Left colon (tissue), 2 donors: ENCODE measurements around the gene TENT5A. TPM values are rescaled to one million over a fixed set of nuclear protein-coding genes. Genes with fewer than 3 reads are reported as not detected.

Source experiments
- ATAC-seq: fragments of 200-7000 bp; cut with Tn5 transposase; one replicate; pipeline ENCODE4 v1.9.1; 2020; ENCODE audit warnings: mild to moderate bottlenecking, moderate library complexity
- DNase-seq, 2 donors: peaks; one replicate each; pipeline ENCODE4 v3.0.0-alpha.2; 2020
- intact Hi-C, 2 donors: fragments of 100-400 bp; cut with DNase I in 1 of 2; cut with micrococcal nuclease in 1 of 2; formaldehyde crosslinking; loops; one replicate each; pipeline versions ENCODE4 v1.11.2 to v1.14.0; 2022; cut with DNase I, micrococcal nuclease
- total RNA-seq, 2 donors: library from RNA; stranded (reverse); fragmentation: NEBNext Ultra II Directional; extraction: Animal tissue kit (Norgen Biotek cat#: 25700); gene quantifications; one replicate each; pipeline ENCODE4 v1.2.1, GENCODE V29; 2021
- donor health status: DM: no; HTN: no; CAD: no.
- donor health status: DM: yes; HTN: yes; CAD: no.

The TENT5A gene
- total RNA-seq, 2 donors from 2014 or later, result 26.3 to 29.3 TPM

DNA sequence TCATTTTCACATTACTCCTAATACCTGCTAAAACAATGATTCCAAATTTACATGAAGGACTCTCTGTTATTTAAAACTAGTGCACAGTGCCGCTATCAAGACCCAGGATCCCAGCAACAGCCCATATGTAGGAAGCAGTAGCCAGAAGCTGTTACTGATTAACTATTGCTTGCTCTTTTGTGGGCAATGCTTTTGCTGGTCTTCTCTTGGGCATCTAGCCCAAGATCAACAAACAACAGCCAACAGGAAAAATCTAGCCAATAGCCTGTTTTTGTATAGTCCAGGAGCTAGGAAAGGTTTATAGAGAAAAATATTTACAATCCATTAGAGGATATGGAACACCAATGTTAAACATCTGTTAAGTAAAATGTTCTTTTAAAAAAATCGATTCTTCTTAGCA is 22.1 kb upstream of the TENT5A start:
- ATAC-seq, result peak; percentile 95
- intact Hi-C loops, result no loop called here
- DNase-seq, result no peak

DNA sequence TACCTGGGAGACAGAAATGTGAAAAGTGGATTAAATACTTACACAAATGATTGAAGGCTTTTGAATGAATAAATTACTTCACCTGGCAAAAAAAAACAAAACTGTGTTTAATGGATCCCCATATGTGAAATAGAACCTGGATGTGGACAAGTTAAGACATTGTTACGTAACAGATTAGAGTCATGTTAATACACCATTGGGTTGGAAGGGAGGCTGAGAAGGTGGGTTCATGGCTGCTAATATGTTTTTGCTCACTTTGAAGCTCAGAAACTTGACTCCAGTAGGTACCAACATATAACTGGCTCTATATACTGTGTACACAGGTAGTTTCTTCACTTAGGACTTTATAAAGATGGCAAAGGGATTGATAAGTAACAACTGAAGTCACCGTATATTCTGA is 21.4 kb upstream of the TENT5A start:
- intact Hi-C loops, result no loop called here
- no peak for ATAC-seq
- no peak for DNase-seq

DNA sequence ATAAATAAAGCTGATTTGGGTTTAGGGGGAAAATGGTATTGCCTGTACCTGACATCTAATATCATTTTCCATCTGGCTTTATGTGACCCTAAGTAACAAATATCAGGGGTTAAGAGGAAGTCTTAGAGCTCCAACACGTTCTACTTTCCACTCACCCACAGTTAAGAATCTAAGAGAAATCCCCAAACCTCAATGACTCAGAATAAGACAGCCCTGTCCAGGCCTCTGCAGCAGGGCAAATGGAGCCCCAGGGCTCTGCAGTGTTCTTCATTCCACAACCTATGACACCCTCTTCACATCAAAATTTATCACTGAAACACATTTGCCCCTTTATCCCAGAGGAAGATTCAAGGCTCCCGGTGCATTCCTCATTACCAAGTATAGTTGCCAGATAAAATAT is 20.3 kb upstream of the TENT5A start:
- intact Hi-C loops, result no loop called here
- DNase-seq (no peak), ATAC-seq (no peak)

DNA sequence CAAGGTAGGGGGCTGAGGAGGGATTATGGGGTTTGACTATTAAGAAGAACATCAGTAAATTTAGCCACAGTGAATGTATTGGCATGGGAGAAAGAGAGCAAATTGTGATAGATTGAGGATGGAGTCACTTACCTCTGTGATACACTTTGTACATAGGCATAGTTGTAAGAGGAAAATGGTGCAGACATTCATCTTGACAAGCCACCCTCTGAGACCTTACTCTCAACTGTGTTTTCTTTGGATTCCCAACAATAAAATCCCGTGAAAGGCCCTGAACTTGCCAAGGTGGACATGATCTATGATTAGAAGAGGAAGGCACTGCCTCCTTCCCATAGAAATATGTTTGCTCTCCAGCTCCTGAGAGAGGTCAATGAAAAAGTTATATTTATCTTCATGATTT is 18.6 kb upstream of the TENT5A start:
- intact Hi-C loops, result no loop called here
- no peak for DNase-seq
- no peak for ATAC-seq

DNA sequence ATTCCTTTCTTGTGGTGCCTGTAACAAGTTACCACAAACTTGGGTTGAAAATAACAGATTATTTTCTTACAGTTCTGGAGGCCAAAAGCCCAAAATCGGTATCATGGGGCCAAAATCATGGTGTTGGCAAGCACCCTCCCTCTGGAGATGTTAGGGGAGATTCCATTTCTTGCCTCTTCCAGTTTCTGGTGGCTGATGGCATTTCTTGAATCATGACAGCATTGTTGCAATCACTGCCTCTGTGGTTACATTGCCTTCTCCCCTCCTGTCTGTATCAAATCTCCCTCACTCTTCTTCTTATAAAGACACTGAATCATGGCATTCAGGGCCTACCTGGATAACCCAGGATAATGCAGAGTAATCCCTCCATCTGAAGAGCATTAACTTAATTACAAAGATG is 17.9 kb upstream of the TENT5A start:
- intact Hi-C loops, result no loop called here
- DNase-seq, result no peak
- ATAC-seq, result no peak

DNA sequence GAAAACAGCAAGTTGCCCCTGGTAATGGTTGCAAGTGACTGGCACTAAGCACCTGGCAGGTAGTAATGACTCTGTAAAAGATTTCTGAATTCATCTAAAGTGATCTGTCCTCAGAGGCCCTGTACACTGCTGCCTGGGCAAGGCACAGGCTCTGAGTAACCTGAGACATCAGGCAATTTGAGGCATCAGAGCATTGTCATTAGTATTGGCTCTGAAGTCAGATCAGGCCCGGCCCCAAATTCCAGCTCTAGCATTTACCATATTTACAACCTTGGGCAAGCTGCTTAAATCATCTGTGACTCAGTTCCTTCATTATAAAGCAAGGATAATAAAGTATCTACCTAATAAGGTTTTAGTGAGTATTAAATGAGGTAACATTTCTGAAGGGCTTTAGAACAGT is 17.3 kb upstream of the TENT5A start:
- intact Hi-C loops, result no loop called here
- no peak for ATAC-seq
- DNase-seq, result no peak

DNA sequence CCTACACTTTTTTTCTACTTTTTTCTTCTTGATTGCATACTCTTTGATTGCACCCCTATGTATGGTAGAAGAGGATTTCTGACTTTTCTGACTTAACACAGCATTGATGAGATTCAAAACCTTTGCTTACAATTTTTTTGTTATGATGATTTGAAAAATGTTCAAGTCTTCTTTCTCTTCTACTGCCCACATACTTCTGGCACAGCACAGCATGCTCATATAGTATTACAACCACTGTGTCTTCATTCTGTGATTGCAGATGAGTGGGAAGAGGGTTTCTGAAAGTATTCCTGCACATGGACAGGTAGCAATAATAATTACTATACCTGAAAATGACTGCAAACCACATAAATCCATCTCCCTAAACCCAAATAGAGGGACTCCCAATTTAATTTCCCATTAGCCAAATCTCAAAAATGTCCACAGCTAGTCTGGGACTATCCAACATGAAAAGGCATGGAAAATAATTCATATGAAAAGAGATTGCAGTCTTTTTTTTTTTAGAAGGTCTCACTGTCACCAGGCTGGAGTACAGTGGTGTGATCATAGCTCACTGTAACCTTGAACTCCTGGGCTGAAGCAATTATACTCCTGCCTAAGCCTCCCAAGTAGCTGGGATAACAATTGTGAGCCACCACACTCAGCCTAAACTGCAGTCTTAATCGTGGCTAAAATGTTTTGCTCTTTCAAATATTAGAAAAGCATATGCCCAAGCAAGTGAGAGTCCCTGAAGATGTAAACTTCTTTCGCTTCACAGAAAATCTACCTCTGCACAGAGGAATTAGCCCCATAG is 15.9 kb upstream of the TENT5A start:
- no peak for DNase-seq
- ATAC-seq, result no peak
- intact Hi-C loops, result no loop called here

DNA sequence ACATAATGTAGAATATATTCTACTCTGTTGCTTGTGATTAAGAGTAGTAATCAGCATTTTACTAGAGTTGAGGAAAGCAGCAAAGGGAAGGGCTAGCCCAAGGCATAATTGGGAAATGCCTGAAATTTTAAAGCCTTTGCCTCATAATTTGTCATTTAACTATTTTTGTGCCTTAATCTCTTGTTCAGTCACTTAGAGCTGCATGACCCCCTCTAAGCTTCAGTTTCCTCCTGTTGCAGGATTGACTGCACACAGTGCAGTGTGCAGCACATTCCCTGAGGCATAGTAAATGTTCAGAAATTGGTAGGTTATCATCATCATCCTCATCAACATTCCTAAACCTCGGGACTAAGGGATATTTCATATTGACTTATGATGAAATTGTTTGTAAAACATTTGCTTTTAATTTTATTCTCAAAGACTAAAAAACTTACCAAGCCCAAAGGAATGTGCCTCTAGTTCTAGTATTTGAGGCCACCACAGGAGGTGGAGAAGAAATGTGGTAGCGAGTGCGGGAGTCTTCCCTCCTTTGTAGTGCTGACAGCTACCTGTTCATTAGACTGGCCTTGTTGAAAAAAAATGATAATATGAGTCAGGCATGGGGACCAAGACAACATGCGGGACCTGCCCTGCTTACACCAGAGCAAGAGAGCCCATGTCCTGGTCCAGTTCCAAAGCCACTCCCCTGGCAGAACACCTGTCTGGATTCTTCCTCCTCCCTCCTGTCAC is 14.8 kb upstream of the TENT5A start:
- DNase-seq, result peak; percentile 42 to 69
- peak; percentile 86 for ATAC-seq
- intact Hi-C loops, result no loop called here

DNA sequence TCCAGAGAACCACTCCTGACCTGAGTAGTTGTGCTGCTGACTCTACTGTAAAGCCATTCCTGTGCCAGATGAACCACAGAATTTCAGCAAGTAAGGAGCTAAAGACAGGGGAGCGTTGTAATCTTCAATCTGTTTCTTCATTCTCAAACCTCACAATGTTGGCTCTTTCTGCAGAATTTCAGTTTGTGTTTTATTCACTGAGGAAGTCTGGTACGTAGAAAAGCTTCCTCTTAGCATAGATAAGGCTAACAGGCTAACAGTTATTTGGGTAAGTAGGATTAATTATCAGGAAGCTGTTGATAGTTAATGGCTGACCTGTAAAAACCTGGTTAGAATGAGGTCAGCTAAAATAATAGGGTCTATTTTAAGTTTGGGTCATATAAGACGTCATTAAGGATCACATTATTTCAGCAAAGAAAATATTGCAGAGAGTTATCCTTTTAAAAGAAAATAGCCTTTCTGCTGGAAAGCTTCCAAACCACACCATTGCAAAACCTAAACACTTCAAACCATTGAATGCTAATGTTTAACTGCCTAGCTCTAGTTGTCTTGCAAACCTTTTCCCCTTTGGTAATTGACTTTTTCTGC is 14.1 kb upstream of the TENT5A start:
- peak; percentile 63 for ATAC-seq
- intact Hi-C loops, result no loop called here
- DNase-seq, result no peak

DNA sequence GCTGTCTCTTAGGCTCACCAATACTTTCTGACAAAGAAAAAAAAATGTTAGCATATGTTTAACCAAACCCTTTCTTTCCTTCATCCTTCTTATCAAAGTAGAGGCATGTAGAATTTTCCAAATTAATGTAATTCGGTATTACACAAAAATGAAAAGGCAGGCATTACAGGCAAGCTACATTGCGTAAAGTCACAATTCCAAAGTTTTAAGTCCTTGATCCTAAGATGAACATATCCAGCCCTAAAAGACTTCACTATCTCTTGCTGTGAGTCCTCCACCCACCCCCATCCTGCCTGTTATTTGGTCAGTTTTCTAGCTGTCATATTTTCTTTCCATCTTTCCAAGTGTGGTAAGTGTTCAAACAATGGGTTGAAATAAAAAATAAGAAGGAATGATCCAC is 12.1 kb upstream of the TENT5A start:
- DNase-seq, result no peak
- intact Hi-C loops, result no loop called here
- ATAC-seq, result no peak

DNA sequence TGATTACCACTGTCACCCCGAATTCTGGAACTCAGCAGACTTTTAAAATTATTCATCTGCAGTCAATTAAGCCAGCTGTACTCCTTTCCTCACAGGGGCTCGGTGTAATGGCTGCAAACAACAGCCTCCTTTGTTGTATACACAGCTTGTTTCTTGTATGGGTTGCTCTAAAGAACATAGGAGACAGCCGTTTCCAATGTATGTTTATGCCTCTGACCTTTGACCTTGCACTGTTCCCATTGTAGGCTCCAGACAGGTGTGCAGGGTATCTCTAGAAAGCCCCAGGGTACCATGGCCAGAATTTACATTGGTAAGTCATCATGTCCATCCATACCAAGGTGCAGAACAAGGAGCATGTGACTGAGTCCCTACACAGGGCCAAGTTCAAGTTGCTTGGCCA is 11.5 kb upstream of the TENT5A start:
- intact Hi-C loops, result no loop called here
- no peak for DNase-seq
- no peak for ATAC-seq

DNA sequence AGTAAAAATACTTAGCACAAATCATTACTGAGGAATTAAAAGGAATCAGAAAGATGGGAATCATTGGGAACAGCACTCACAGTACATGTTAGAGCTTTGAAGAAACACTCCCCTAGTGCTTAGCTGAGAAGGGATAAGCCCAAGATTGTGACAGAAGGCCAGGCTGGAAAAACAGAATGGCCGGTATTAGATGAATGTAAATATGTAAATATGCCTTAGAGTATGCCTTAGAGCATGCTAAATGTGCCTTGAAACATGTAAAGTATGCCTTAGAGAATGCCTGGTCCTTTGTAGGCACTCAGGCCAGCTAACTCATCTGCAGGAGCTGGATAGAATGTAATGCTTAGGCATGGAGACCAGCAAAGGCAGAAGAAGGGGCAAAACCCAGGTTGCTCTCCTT is 10.6 kb upstream of the TENT5A start:
- intact Hi-C loops, result no loop called here
- ATAC-seq (no peak), DNase-seq (no peak)

DNA sequence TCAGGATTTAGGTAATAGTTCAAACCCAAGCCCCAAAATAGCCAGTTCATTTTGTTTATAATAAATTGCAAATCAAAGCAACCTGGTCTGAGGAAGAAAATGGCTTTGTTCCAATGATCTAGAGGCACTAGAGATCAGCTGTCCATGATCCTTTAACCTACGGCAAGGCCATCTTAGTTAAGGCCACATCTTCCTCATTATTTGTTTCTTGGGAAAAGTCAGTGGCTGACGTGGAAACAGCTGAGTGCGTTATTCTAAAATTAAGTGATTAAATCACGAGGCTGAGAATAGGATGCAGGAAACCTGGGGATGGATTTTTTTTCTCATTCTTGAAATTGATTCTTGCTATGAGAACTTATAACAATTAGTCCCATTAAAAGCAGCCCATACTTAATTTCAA is 10.1 kb upstream of the TENT5A start:
- no peak for DNase-seq
- intact Hi-C loops, result no loop called here
- no peak for ATAC-seq

DNA sequence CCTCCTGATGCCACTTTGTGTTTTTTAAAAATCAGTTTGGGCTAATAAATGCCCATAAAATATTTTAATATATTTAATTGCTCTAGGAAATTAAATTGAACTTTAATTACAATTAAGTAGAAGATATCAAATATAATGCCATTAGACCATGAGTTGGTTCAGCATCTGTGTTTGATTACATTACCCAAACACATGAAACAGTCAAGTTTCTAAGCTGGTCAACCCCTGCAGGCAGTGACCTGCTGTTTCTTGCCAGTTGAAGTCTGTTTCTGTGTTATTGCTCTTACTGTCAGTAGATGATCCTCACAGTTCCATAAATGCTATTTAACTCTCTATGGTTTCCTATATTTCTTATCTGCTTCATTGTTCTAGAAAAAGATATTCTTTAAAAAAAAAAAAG is 9.7 kb upstream of the TENT5A start:
- ATAC-seq, result no peak
- no peak for DNase-seq
- intact Hi-C loops, result no loop called here

DNA sequence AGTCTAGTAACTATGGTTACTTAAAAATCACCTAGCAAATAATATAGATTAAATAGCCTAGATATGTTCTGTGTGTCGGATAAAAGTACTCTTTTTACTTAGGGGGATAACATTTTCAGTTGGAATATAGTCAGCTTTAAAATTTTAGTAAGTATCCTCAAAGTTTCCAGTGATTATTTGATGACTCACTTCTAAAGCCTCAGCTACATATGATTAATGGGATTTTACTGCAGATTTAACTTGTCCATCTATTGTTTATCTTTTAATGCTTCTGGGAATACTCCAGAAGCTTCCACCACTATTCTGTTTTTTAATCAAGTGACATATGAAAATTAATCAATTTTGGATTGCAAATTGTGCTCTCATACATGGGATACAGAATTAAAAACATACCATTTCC is 8.7 kb upstream of the TENT5A start:
- intact Hi-C loops, result no loop called here
- no peak for ATAC-seq
- DNase-seq, result no peak

DNA sequence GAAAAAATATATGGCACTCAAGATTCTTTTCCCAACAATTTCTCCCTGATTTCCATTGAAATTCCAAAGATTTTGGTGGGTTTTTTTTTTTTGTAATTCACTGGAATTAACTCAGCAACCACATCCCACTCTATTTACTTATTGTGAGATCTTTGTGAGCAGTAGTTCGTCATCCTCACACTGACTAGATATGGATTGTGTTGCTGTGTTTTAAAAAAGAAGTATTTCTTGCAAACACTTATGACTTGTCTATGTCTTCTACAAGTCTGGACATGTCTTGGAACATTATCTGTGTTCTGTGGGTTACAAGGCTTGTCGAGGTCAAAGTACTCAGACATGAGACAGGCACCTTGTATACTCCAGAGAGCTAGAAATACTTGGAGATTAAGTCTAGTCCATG is 7.3 kb upstream of the TENT5A start:
- DNase-seq, result no peak
- peak; percentile 95 for ATAC-seq
- intact Hi-C loops, result loop anchor here in 1 of 2 donors (10.0 kb wide), 2 partner anchors 1155 to 1625 kb away; no protein-coding TSS in a partner anchor

DNA sequence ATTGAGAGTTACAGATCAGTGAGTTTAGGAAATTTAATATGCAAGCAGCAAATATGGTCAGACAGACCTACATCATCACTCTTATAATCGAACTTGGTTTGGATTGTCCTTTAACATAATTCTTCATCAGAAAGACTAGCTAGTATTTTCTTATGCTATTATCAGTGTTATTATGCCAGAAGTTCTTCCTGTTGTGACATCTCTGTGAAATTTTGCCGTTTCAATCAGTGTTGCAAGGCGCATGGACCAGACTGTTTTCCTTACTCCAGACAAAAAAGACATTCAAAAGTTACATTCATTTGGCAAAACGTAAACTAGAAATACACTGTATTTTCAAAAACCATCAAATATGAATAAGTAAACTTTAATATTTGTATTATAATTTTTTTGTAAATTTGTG is 5.7 kb upstream of the TENT5A start:
- intact Hi-C loops, result loop anchor here in 1 of 2 donors (10.0 kb wide), 2 partner anchors 1153 to 1623 kb away; no protein-coding TSS in a partner anchor
- DNase-seq (no peak), ATAC-seq (no peak)

DNA sequence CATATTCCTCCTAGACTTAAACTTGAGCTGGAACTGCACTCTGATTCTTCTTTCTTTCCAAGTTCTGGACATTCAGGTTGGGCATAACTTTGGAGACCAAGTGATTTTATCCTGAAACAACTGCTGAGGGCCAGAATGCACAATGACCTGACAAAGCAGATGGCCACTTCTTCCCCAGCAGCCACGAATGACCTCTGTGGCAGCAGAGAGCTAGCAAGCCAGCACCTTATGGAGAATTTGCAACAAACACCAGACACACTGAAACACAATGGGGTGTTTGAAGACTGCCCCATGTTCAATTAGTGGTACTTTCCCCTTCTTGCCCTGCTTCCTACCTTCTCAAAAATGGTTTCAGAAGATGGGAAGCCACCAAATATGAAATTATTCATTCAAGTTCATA is 4.2 kb upstream of the TENT5A start:
- ATAC-seq (no peak), DNase-seq (no peak)
- intact Hi-C loops, result loop anchor here in 1 of 2 donors (10.0 kb wide), 2 partner anchors 1152 to 1622 kb away; no protein-coding TSS in a partner anchor

DNA sequence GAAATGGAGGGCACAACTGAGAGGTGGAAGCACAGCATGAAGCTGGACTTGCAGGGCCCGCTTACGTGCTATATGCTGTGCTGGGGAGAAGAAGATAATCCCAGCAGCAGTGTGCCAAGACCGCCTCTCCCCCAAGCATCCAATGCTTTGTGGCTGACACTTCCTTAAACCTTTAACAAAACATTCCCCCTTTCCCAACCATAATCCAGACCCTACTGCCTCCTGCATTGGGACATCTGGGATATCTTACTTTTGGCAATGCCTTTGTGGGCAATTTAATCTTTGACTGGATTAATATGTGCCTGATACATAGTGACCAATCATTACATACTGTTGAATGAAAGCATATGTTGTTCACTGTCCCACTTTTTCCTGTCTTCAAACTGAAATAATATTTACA is 3.1 kb upstream of the TENT5A start:
- no peak for DNase-seq
- no peak for ATAC-seq
- intact Hi-C loops, result loop anchor here in 1 of 2 donors (10.0 kb wide), 2 partner anchors 1151 to 1621 kb away; no protein-coding TSS in a partner anchor

DNA sequence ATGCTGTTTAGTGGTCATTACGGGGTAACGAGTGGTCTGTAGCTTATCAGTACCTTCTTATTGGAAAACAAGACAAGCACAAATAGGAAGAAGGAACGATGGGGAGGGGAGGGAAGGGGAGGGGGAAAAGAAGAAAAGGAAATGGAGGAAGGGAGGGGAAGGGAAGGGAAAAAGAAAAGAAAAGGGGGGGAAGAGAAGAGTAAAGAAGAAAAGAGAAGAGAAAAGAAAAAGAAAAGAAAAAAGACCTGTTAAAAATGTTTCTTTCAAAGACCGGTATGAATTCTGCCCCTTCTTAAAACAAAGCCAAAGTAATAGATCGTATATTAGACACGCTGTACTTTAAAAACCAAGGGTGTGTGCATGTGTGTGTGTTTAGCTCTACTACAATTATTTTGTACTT is 2.4 kb upstream of the TENT5A start:
- ATAC-seq (no peak), DNase-seq (no peak)
- intact Hi-C loops, result loop anchor here in 1 of 2 donors (5.0 to 10.0 kb wide), 3 partner anchors 1150 to 1620 kb away; no protein-coding TSS in a partner anchor
